ENCODE data around the gene CTAGE9.

GRCh38 chr6:131685266-131685780 is 25.5 kb downstream of the CTAGE9 start:
- no peak for TF ChIP-seq EZH2 (IDR thresholded peaks at IDR 0.05; ENCODE audit: insufficient read depth, low read length)
- TF ChIP-seq, protein P1, sequence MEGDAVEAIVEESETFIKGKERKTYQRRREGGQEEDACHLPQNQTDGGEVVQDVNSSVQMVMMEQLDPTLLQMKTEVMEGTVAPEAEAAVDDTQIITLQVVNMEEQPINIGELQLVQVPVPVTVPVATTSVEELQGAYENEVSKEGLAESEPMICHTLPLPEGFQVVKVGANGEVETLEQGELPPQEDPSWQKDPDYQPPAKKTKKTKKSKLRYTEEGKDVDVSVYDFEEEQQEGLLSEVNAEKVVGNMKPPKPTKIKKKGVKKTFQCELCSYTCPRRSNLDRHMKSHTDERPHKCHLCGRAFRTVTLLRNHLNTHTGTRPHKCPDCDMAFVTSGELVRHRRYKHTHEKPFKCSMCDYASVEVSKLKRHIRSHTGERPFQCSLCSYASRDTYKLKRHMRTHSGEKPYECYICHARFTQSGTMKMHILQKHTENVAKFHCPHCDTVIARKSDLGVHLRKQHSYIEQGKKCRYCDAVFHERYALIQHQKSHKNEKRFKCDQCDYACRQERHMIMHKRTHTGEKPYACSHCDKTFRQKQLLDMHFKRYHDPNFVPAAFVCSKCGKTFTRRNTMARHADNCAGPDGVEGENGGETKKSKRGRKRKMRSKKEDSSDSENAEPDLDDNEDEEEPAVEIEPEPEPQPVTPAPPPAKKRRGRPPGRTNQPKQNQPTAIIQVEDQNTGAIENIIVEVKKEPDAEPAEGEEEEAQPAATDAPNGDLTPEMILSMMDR (IDR thresholded peaks at IDR 0.05; ENCODE audit: insufficient read depth, low read depth, low read length) = no peak
